ENCODE data around the gene PHIP. TPM values are rescaled to one million over a fixed set of nuclear protein-coding genes. Genes with fewer than 3 reads are reported as not detected.

Gene PHIP
- total and polyA plus RNA-seq, 2 of the 8 experiments (the other 6 are each of a cell fraction or from before 2014, with no cell fraction given) = 7.3 to 56.2 TPM

DNA sequence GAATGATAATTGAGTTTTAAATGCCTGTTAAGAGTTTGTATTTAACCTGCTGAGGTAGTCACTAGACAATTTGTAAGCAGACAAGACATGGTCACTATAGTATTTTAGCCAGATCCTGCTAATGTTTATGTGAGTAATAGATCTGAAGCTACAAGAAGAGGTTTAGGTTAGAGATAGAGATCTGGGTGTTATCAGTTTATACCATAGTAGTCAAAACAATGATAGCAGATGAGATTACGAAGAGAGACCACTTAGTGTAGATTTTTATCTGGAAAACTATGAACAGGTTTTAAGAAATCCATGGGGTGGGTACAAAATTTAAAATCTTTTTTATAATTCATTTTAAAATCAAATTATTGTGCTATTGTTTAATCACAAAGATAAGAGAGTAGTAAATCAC, 47.5 kb downstream of the PHIP start:
- no peak overlapping the region for H2BK15ac ChIP-seq (ENCODE audit: low read length)
- POLR2A ChIA-PET (ENCODE audit: partially characterized antibody) = no interaction called here
- FAIRE-seq (no peak), DNase-seq (ENCODE audit: low read depth in 1 of 2, low spot score in 2 of 2) (no peak)
- no peaks in the 10 kb centered on the region for H3K9me3 ChIP-seq (ENCODE audit: insufficient read depth in 2 of 2, low read depth in 1 of 2, low read length in 1 of 2)
- no peak overlapping the region for H4K5ac ChIP-seq (ENCODE audit: insufficient read length, low read depth, low read length)
- no peak overlapping the region for H2BK12ac ChIP-seq (ENCODE audit: low read depth, low read length)
- WGBS, 2 experiments (ENCODE audit: extremely low coverage in 1 of 2, insufficient coverage in 1 of 2, insufficient read length in 1 of 2, insufficient replicate concordance in 2 of 2, low coverage in 1 of 2, low lambda C conversion rate in 2 of 2, missing lambda C conversion rate in 1 of 2) = 95% methylated on average over 1 of the region's 1 CpG; no CpG with 5 or more reads in 1 of the 2 experiments
- H2BK5ac ChIP-seq (ENCODE audit: low read depth, low read length) = no peak overlapping the region
- H3K4me3 ChIP-seq (ENCODE audit: extremely low read depth in 1 of 4, insufficient read depth in 2 of 4, low read depth in 3 of 4, low read length in 4 of 4) = no peak overlapping the region
- H2AK5ac ChIP-seq (ENCODE audit: low read depth, low read length) = no peak overlapping the region
- H3K23ac ChIP-seq (ENCODE audit: insufficient read length) = no peak overlapping the region
- H3K56ac ChIP-seq (replicated peaks; ENCODE audit: insufficient read length, low read depth, low read length) = no peak overlapping the region
- no peak overlapping the region for H3K27ac ChIP-seq (ENCODE audit: low read depth, low read length)
- H3K9ac ChIP-seq (replicated peaks in 1 of 4; ENCODE audit: extremely low read depth in 1 of 4, low read depth in 3 of 4, low read length in 3 of 4) = no peak overlapping the region
- H3K27me3 ChIP-seq (replicated peaks in 1 of 4; ENCODE audit: control insufficient read depth in 3 of 4, extremely low read depth in 1 of 4, insufficient read depth in 3 of 4, low read length in 3 of 4) = no peaks in the 10 kb centered on the region
- H3K18ac ChIP-seq (ENCODE audit: extremely low read depth, low read length) = no peak overlapping the region
- H4K20me1 ChIP-seq (replicated peaks in 1 of 2; ENCODE audit: control insufficient read depth in 1 of 2, insufficient read depth in 2 of 2, low read length in 2 of 2) = peaks cover 3 to 4% of the 10 kb centered on the region in 2 experiments
- CTCF ChIA-PET (ENCODE audit: partially characterized antibody) = interaction anchor here (1.4 kb wide), 1 partner anchor 11 kb away, joined by 3 read pairs; no protein-coding TSS in a partner anchor
- H3K4ac ChIP-seq (replicated peaks; ENCODE audit: insufficient read length, low read depth, low read length) = no peak overlapping the region
- no peak overlapping the region for H4K8ac ChIP-seq (ENCODE audit: extremely low read depth, insufficient read depth, low read length)
- no peak overlapping the region for H2BK120ac ChIP-seq (replicated peaks; ENCODE audit: low read depth, low read length)
- no peaks in the 10 kb centered on the region for H3K4me1 ChIP-seq (replicated peaks in 1 of 4; ENCODE audit: control insufficient read depth in 3 of 4, insufficient read depth in 4 of 4, low read length in 3 of 4)
- H4K91ac ChIP-seq (replicated peaks; ENCODE audit: insufficient read length, low read length) = no peak overlapping the region
- peaks cover 0 to 86% of the 10 kb centered on the region in 2 experiments; a peak in 3 of 4 replicates for H3K79me2 ChIP-seq (ENCODE audit: control insufficient read depth in 1 of 2, insufficient read depth in 2 of 2, low read length in 2 of 2)
- no peak overlapping the region for H3K14ac ChIP-seq (ENCODE audit: insufficient read length)
- no peak overlapping the region for H2BK20ac ChIP-seq (ENCODE audit: low read length)
- no peak overlapping the region for H3K4me2 ChIP-seq (ENCODE audit: insufficient read depth in 1 of 2, low read depth in 2 of 2, low read length in 2 of 2)
- H2AFZ ChIP-seq (ENCODE audit: low read length) = no peak overlapping the region
- H3K36me3 ChIP-seq (ENCODE audit: control insufficient read depth in 2 of 4, insufficient read depth in 4 of 4, low read length in 3 of 4) = peaks cover 0 to 21% (median 3%) of the 10 kb centered on the region in 4 experiments; a peak in 6 of 8 replicates
- H3K79me1 ChIP-seq (ENCODE audit: low read depth, low read length) = peaks cover 2% of the 10 kb centered on the region; the same call in 1 of the 2 replicates
- TF ChIP-seq ZNF274 (IDR thresholded peaks at IDR 0.05; ENCODE audit: borderline replicate concordance, extremely low read depth, low read length) (no peak), KDM5A (IDR thresholded peaks at IDR 0.05; ENCODE audit: low read length) (no peak), NANOG (IDR thresholded peaks at IDR 0.05; ENCODE audit: insufficient read depth, low read depth, low read length, poor library complexity, severe bottlenecking) (no peak), ATF3 (IDR thresholded peaks at IDR 0.05; ENCODE audit: insufficient read depth, low read depth, low read length) (no peak), PHF8 (conservative IDR thresholded peaks at IDR 0.05; ENCODE audit: low read depth, low read length) (no peak), KDM4A (IDR thresholded peaks at IDR 0.05; ENCODE audit: low read depth, low read length, severe bottlenecking) (no peak), SRF (IDR thresholded peaks at IDR 0.05; ENCODE audit: low read depth, low read length) (no peak), POU5F1 (IDR thresholded peaks at IDR 0.05; ENCODE audit: low read depth, low read length) (no peak), SUZ12 (IDR thresholded peaks at IDR 0.05; ENCODE audit: low read length) (no peak)
- H3K23me2 ChIP-seq (ENCODE audit: low read depth, low read length) = no peaks in the 10 kb centered on the region

Data from H1 (cell line).